ENCODE results near the gene GABBR1. TPM values are rescaled to one million over a fixed set of nuclear protein-coding genes. Genes with fewer than 3 reads are reported as not detected.

GABBR1 gene
- total RNA-seq, 1 experiment from 2014 or later: 146 TPM

DNA sequence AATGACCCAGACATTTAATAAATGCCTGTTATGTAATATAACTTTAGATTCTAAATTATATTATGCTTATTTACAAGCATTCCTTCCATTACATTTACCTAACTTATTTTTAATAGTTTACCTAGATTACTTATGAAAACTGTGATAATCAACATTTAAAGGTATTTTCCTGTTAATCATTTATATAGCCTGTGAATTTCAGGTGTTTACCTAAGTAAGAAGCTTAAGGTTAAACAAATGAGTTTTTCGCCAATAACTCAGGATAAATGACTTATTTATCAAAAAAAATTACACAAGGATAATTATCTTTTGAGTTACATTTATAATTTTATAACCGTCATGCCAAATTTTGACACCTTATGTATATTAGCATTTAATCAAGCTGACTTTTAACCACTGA, 108.9 kb downstream of the GABBR1 start:
- Histone ChIP-seq H2BK120ac (ENCODE audit: low read depth, low read length, poor library complexity, severe bottlenecking) (no peak overlapping the region), H2BK12ac (ENCODE audit: insufficient read length, low read depth, low read length) (no peak overlapping the region), H3T11ph (ENCODE audit: low read length) (no peak overlapping the region), H3K79me1 (ENCODE audit: insufficient read depth, low read depth, low read length, poor library complexity, severe bottlenecking) (no peaks in the 10 kb centered on the region), H3K4me1 (ENCODE audit: insufficient read depth, low read length) (peaks cover 10% of the 10 kb centered on the region; the same call in 1 of the 2 replicates), H3K56ac (ENCODE audit: insufficient read length, low read depth, low read length) (no peak overlapping the region), H3K9ac (ENCODE audit: extremely low read depth, insufficient read length, low read length) (no peak overlapping the region), H3K79me2 (ENCODE audit: insufficient read depth, low read length) (no peaks in the 10 kb centered on the region), H3K4me2 (ENCODE audit: insufficient read depth, insufficient read length, low read length) (no peak overlapping the region), H2BK20ac (ENCODE audit: low read depth, low read length, poor library complexity, severe bottlenecking) (no peak overlapping the region), H2BK5ac (ENCODE audit: insufficient read length, low read length) (no peak overlapping the region), H4K91ac (ENCODE audit: insufficient read length, low read depth, low read length) (no peak overlapping the region), H2AFZ (ENCODE audit: low read length) (no peak overlapping the region), H3K9me3 (ENCODE audit: control insufficient read depth, low read depth, low read length) (peaks cover 5% of the 10 kb centered on the region), H4K5ac (ENCODE audit: insufficient read length, low read depth, low read length) (no peak overlapping the region), H4K20me1 (ENCODE audit: control insufficient read depth, insufficient read depth, insufficient read length) (no peaks in the 10 kb centered on the region), H2AK5ac (ENCODE audit: insufficient read length, low read length) (no peak overlapping the region), H3K4ac (ENCODE audit: low read depth, low read length) (no peak overlapping the region), H4K8ac (replicated peaks; ENCODE audit: insufficient read length, low read depth, low read length) (no peak overlapping the region), H3K18ac (ENCODE audit: insufficient read length, low read depth, low read length) (no peak overlapping the region), H3K27ac (ENCODE audit: insufficient read length, low read depth, low read length) (no peak overlapping the region), H3K23ac (ENCODE audit: insufficient read length, low read depth, low read length) (no peak overlapping the region), H3K27me3 (ENCODE audit: insufficient read depth, low read length) (no peaks in the 10 kb centered on the region), H3K23me2 (ENCODE audit: insufficient read length, low read depth, low read length, poor library complexity, severe bottlenecking) (no peaks in the 10 kb centered on the region), H2BK15ac (ENCODE audit: low read depth, low read length) (no peak overlapping the region), H3K14ac (ENCODE audit: insufficient read depth, low read length) (no peak overlapping the region)
- peaks cover 19 to 20% of the 10 kb centered on the region in 2 experiments for H3K4me1 Mint-ChIP-seq
- no peak for TF ChIP-seq CTCF (conservative IDR thresholded peaks at IDR 0.05)
- peaks cover 17 to 29% (median 17%) of the 10 kb centered on the region in 3 experiments for H3K36me3 Mint-ChIP-seq (ENCODE audit: insufficient read depth in 1 of 3, low read depth in 3 of 3)
- H3K27ac Mint-ChIP-seq: no peak overlapping the region
- no peak overlapping the region for H3K4me3 Mint-ChIP-seq
- H3K9me3 Mint-ChIP-seq: peaks cover 24 to 28% of the 10 kb centered on the region in 2 experiments
- no peak for DNase-seq
- WGBS (ENCODE audit: extremely low coverage, insufficient read length, low lambda C conversion rate): no CpG with 5 or more reads among the region's 2 CpGs
- H3K27me3 Mint-ChIP-seq (ENCODE audit: low read depth): no peaks in the 10 kb centered on the region
